Endothelial cell of umbilical vein (primary cell): ENCODE measurements around the gene ZCCHC14. TPM values are rescaled to one million over a fixed set of nuclear protein-coding genes. Genes with fewer than 3 reads are reported as not detected.
A peak's percentile ranks its signal among the peaks of the same experiment; 100 is the strongest.

Experiments used
- BruUV-seq: library from RNA; stranded (reverse); fragments of 400-500 nt; replicated peaks from 2 replicates; lab custom pipeline; 2021; lab: Mats Ljungman, UMichigan
- CTCF ChIA-PET: fragments of 300-600, 350-600 bp; sonication (Branson Sonifier 250); formaldehyde crosslinking; loops from one replicate; lab custom pipeline; 2021; ENCODE audit warnings: antibody characterized with exemption, inconsistent platforms; lab: Charles Lee
- POLR2A ChIA-PET: fragments of 300-600, 350-600 bp; sonication (Branson Sonifier 250); formaldehyde crosslinking; loops from one replicate; lab custom pipeline; 2021; ENCODE audit warnings: antibody characterized with exemption, inconsistent platforms; lab: Charles Lee
- DNase-seq: peaks from one replicate; pipeline ENCODE4 v3.0.0-alpha.2; 2011; ENCODE audit warnings: low read depth, low spot score
- FAIRE-seq: peaks from 2 replicates; lab custom pipeline; 2011; peaks lifted over from hg19 to GRCh38; lab: Jason Lieb, UNC
- H2AFZ ChIP-seq: 2 replicates; pipeline ENCODE4 v1.6.0; 2012; ENCODE audit warnings: low read depth, low read length, control low read depth, inconsistent platforms
- H3K27ac ChIP-seq: 2 replicates; pipeline ENCODE4 v1.5.1; 2011; ENCODE audit warnings: low read depth, mild to moderate bottlenecking, control low read depth, low read length, moderate library complexity; ENCODE audit not compliant: insufficient read depth
- H3K27me3 ChIP-seq, 2 experiments: 2 replicates each; pipeline versions ENCODE4 v1.6.0 to v1.6.1; 2011; ENCODE audit warnings: low read length in 2 of 2, mixed read lengths in 1 of 2; ENCODE audit not compliant: control insufficient read depth in 2 of 2, insufficient read depth in 2 of 2
- H3K36me3 ChIP-seq, 2 experiments: 2 replicates in 1 of 2; 3 replicates in 1 of 2; pipeline ENCODE4 v1.5.1; 2011; ENCODE audit warnings: low read length in 2 of 2, mild to moderate bottlenecking in 1 of 2, moderate library complexity in 1 of 2; ENCODE audit not compliant: control insufficient read depth in 2 of 2, insufficient read depth in 2 of 2; ENCODE audit errors: extremely low read depth in 1 of 2
- H3K4me1 ChIP-seq: 3 replicates; pipeline ENCODE4 v1.5.1; 2011; ENCODE audit warnings: mild to moderate bottlenecking, low read length; ENCODE audit not compliant: control insufficient read depth, insufficient read depth; ENCODE audit errors: extremely low read depth
- H3K4me2 ChIP-seq: 2 replicates; pipeline ENCODE4 v1.6.1; 2011; ENCODE audit warnings: low read length, control low read depth, mixed read lengths; ENCODE audit not compliant: insufficient read depth
- H3K4me3 ChIP-seq, 3 experiments: fragments of 200-600 bp in 1 of 3; sonication (generic), shearing (Covaris generic) in 1 of 3; replicated peaks in 1 of 3; 2 replicates each; pipeline ENCODE4 v1.5.1; 2011 to 2016; ENCODE audit warnings: control low read depth in 3 of 3, low read length in 3 of 3, mild to moderate bottlenecking in 2 of 3, inconsistent platforms in 1 of 3, low read depth in 1 of 3, moderate library complexity in 1 of 3; ENCODE audit not compliant: insufficient read depth in 1 of 3
- H3K79me2 ChIP-seq: 2 replicates; pipeline ENCODE4 v1.6.0; 2012; ENCODE audit warnings: low read length, inconsistent platforms; ENCODE audit not compliant: control insufficient read depth, insufficient read depth
- H3K9ac ChIP-seq: replicated peaks from 2 replicates; pipeline ENCODE3; 2011; ENCODE audit warnings: low read length, control low read depth; ENCODE audit not compliant: insufficient read depth; ENCODE audit errors: extremely low read depth
- H3K9me1 ChIP-seq: replicated peaks from 3 replicates; pipeline ENCODE4 v1.6.0; 2011; ENCODE audit warnings: mild to moderate bottlenecking, low read length; ENCODE audit not compliant: control insufficient read depth, insufficient read depth; ENCODE audit errors: extremely low read depth
- H3K9me3 ChIP-seq: replicated peaks from 2 replicates; pipeline ENCODE4 v1.5.1; 2012; ENCODE audit warnings: low read length, inconsistent platforms; ENCODE audit not compliant: control insufficient read depth, insufficient read depth
- H4K20me1 ChIP-seq: replicated peaks from 2 replicates; pipeline ENCODE3; 2011; ENCODE audit warnings: mild to moderate bottlenecking, low read length; ENCODE audit not compliant: control insufficient read depth, insufficient read depth; ENCODE audit errors: extremely low read depth
- EZH2 ChIP-seq: IDR thresholded peaks from 2 replicates; pipeline ENCODE4 v1.6.1; 2012; ENCODE audit warnings: borderline replicate concordance, low read depth, mild to moderate bottlenecking, moderate library complexity, low read length, inconsistent platforms; ENCODE audit not compliant: severe bottlenecking
- FOS ChIP-seq: IDR thresholded peaks from 2 replicates; pipeline ENCODE4 v1.6.1; 2011; ENCODE audit warnings: mild to moderate bottlenecking, low read length, moderate library complexity, borderline replicate concordance; ENCODE audit not compliant: insufficient read depth
- GATA2 ChIP-seq: IDR thresholded peaks from 2 replicates; pipeline ENCODE4 v1.7.0; 2011; ENCODE audit warnings: low read depth, mild to moderate bottlenecking, moderate library complexity, mixed read lengths, low read length; ENCODE audit not compliant: insufficient read length, insufficient read depth
- JUN ChIP-seq: IDR thresholded peaks from 2 replicates; pipeline ENCODE4 v1.6.1; 2011; ENCODE audit warnings: borderline replicate concordance, low read depth; ENCODE audit not compliant: insufficient read length, insufficient read depth
- MYC ChIP-seq: IDR thresholded peaks from one replicate; pipeline ENCODE4 v1.6.1; 2011; ENCODE audit warnings: mild to moderate bottlenecking, low read depth, low read length
- POLR2A ChIP-seq: IDR thresholded peaks from 2 replicates; pipeline ENCODE4 v1.6.1; 2012; ENCODE audit warnings: low read depth, mild to moderate bottlenecking, control low read depth, low read length
- POLR2AphosphoS5 ChIP-seq: IDR thresholded peaks from 2 replicates; pipeline ENCODE4 v1.6.1; 2012; ENCODE audit warnings: low read depth, mild to moderate bottlenecking, control low read depth, low read length, moderate library complexity; ENCODE audit not compliant: insufficient read depth
- dilution Hi-C: fragments of 300-500 bp; cut with MboI; formaldehyde crosslinking; loops from one replicate; pipeline ENCODE4 v1.15.0; 2019; ENCODE audit warnings: low sequenced_read_pairs; ENCODE audit not compliant: extremely low pct_ligation_motif_present
- intact Hi-C: fragments of 100-400 bp; cut with micrococcal nuclease; formaldehyde crosslinking; loops from one replicate; pipeline ENCODE4 v1.10.0; 2022
- polyA plus RNA-seq, 4 experiments: library from polyadenylated mRNA; depleted of rRNA in 3 of 4; stranded (reverse) in 3 of 4; unstranded in 1 of 4; fragments of >200 nt; gene quantifications; 2 replicates each; pipeline versions ENCODE4 v1.2.1 to v1.2.3, GENCODE V29; 2011 to 2012; ENCODE audit warnings: missing spikeins in 1 of 4
- total RNA-seq: library from RNA; stranded (reverse); gene quantifications from 2 replicates; pipeline ENCODE4 v1.2.3, GENCODE V29; 2021
- TF ChIP-seq, protein P1 (sequence below), 2 donors: IDR thresholded peaks; 1 replicate in 1 of 2; 2 replicates in 1 of 2; pipeline ENCODE4 v1.5.1; 2011; ENCODE audit warnings: low read length in 2 of 2, mild to moderate bottlenecking in 2 of 2, moderate library complexity in 2 of 2, control low read depth in 1 of 2, inconsistent platforms in 1 of 2, low read depth in 1 of 2; ENCODE audit not compliant: insufficient read depth in 1 of 2; ENCODE audit errors: extremely low read depth in 1 of 2
- TF ChIP-seq, protein P2 (sequence below): IDR thresholded peaks from 2 replicates; pipeline ENCODE4 v1.6.1; 2011; ENCODE audit not compliant: insufficient read depth, insufficient read length

ZCCHC14 gene
- total and polyA plus RNA-seq, 2 donors (not counting 3 experiments of a cell fraction or from before 2014, with no cell fraction given), result 9.5 to 30.9 TPM

DNA sequence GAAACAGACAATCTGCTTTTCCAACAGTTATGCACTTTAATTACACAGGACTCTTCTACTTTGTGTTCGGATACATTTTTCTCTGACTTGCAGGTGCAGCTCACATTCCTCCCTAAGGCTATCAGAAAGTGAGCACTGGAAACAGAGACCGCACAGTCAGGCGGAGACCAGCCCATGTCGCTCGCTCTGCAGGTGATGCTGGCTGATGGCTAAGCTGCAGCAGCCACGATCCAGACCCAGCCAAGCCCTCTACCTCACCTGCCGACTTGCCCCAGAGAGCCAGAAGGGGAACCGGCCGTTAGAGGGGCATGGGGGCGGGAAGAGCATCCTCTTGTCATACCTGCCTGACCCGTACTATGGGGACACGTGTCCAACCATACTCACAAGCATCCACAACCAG, 66.9 kb downstream of the ZCCHC14 start:
- dilution Hi-C loops (no loop called here), intact Hi-C loops (no loop called here)
- Histone ChIP-seq H3K9me3 (no peaks in the 10 kb centered on the region), H2AFZ (no peak overlapping the region), H3K9me1 (no peaks in the 10 kb centered on the region), H3K36me3 (peaks cover 3 to 27% of the 10 kb centered on the region in 2 experiments), H4K20me1 (no peaks in the 10 kb centered on the region), H3K4me3 (no peak overlapping the region), H3K9ac (no peak overlapping the region), H3K4me1 (no peaks in the 10 kb centered on the region), H3K27me3 (no peaks in the 10 kb centered on the region), H3K79me2 (no peaks in the 10 kb centered on the region), H3K27ac (no peak overlapping the region), H3K4me2 (no peak overlapping the region)
- POLR2A ChIA-PET, result no interaction called here
- DNase-seq (no peak), FAIRE-seq (peak; percentile 38)
- no peak for TF ChIP-seq GATA2
- TF ChIP-seq MYC, result no peak
- TF ChIP-seq, protein P1, sequence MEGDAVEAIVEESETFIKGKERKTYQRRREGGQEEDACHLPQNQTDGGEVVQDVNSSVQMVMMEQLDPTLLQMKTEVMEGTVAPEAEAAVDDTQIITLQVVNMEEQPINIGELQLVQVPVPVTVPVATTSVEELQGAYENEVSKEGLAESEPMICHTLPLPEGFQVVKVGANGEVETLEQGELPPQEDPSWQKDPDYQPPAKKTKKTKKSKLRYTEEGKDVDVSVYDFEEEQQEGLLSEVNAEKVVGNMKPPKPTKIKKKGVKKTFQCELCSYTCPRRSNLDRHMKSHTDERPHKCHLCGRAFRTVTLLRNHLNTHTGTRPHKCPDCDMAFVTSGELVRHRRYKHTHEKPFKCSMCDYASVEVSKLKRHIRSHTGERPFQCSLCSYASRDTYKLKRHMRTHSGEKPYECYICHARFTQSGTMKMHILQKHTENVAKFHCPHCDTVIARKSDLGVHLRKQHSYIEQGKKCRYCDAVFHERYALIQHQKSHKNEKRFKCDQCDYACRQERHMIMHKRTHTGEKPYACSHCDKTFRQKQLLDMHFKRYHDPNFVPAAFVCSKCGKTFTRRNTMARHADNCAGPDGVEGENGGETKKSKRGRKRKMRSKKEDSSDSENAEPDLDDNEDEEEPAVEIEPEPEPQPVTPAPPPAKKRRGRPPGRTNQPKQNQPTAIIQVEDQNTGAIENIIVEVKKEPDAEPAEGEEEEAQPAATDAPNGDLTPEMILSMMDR (IDR thresholded peaks at IDR 0.05; ENCODE audit: extremely low read depth in 1 of 2, insufficient read depth in 1 of 2, low read depth in 1 of 2, low read length in 2 of 2), result no peak
- no peak for TF ChIP-seq FOS
- TF ChIP-seq JUN, result no peak
- TF ChIP-seq, protein P2, sequence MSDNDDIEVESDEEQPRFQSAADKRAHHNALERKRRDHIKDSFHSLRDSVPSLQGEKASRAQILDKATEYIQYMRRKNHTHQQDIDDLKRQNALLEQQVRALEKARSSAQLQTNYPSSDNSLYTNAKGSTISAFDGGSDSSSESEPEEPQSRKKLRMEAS, result no peak
- no peak for TF ChIP-seq POLR2AphosphoS5
- no peak for TF ChIP-seq POLR2A
- TF ChIP-seq EZH2, result no peak
- CTCF ChIA-PET, result interaction anchor here (0.9 to 2.1 kb wide), 3 partner anchors 10 to 344 kb away, joined by 3 to 7 read pairs (median 5); no protein-coding TSS in a partner anchor
- BruUV-seq, result no TSS peak
